DOHH2 (cell line): Measurements from ENCODE around the gene DCAF17.

Source experiments
- EZH2phosphoT487 ChIP-seq: fragments of 200-600 bp; sonication (generic); IDR thresholded peaks from 2 replicates; pipeline ENCODE4 v1.6.1; 2017; ENCODE audit warnings: borderline replicate concordance, mild to moderate bottlenecking, antibody characterized with exemption, low read length, moderate library complexity, mixed read lengths
- TF ChIP-seq, protein P1 (sequence below): fragments of 200-600 bp; sonication (generic); IDR thresholded peaks from one replicate; pipeline ENCODE4 v1.5.1; 2014; ENCODE audit warnings: antibody characterized with exemption, mild to moderate bottlenecking, low read depth, low read length; ENCODE audit not compliant: poor library complexity, severe bottlenecking

DNA sequence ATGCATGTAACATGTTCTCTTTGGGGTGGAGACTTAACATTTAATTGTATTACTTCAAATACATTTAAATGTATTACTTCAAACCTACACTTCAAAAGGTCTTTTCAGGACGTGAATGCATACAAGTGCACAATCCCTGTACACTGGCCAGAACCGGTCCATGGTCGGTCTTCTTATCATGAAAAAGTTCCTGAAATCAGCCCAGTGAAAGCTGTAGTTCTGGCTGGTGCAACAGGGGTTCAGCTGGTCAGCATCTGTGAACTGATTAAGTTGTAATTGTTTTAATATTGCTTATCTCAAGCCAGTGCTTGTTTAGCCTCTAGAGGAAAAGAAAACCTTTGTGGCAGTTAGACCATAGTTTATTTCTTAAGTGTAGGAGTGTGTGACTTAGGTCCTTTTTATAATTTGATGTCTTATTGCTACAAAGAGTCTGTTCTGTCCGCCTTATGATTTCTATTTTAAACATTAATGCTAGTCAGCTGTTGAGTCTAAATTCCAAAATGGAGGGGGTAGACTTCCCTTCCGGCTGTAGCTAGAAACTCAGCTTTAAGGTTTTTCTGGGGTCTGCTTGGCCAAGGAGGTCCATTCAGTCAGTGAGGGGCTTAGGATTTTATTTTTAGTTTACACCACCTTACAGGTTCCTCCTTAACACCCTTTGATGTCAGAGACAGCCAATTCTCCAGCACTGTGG lies 87.5 kb downstream of the DCAF17 start:
- TF ChIP-seq, protein P1, sequence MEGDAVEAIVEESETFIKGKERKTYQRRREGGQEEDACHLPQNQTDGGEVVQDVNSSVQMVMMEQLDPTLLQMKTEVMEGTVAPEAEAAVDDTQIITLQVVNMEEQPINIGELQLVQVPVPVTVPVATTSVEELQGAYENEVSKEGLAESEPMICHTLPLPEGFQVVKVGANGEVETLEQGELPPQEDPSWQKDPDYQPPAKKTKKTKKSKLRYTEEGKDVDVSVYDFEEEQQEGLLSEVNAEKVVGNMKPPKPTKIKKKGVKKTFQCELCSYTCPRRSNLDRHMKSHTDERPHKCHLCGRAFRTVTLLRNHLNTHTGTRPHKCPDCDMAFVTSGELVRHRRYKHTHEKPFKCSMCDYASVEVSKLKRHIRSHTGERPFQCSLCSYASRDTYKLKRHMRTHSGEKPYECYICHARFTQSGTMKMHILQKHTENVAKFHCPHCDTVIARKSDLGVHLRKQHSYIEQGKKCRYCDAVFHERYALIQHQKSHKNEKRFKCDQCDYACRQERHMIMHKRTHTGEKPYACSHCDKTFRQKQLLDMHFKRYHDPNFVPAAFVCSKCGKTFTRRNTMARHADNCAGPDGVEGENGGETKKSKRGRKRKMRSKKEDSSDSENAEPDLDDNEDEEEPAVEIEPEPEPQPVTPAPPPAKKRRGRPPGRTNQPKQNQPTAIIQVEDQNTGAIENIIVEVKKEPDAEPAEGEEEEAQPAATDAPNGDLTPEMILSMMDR = no peak
- no peak for TF ChIP-seq EZH2phosphoT487
